Right atrium auricular region (tissue), 2 donors: ENCODE measurements around the gene ZNF407. TPM values are rescaled to one million over a fixed set of nuclear protein-coding genes. Genes with fewer than 3 reads are reported as not detected.

Experiments
- DNase-seq: peaks from one replicate; pipeline ENCODE4 v3.0.0-alpha.2; 2019; ENCODE audit warnings: low spot score
- H3K27ac ChIP-seq, 2 donors: fragments of 200-600 bp; sonication (generic); 1 replicate in 1 of 2; 2 replicates in 1 of 2; pipeline ENCODE4 v1.5.1; 2016 to 2019
- H3K27me3 ChIP-seq, 2 donors: fragments of 200-600 bp; sonication (generic); one replicate each; pipeline versions ENCODE4 v1.5.1 to v1.6.0; 2017 to 2019
- H3K36me3 ChIP-seq: fragments of 200-600 bp; sonication (generic); one replicate; pipeline ENCODE4 v1.5.1; 2016
- H3K4me1 ChIP-seq, 2 donors: fragments of 200-600 bp; sonication (generic); one replicate each; pipeline versions ENCODE4 v1.5.1 to v1.6.0; 2017 to 2019
- H3K4me3 ChIP-seq, 2 donors: fragments of 200-600 bp; sonication (generic); 1 replicate in 1 of 2; 2 replicates in 1 of 2; pipeline ENCODE4 v1.5.1; 2017 to 2019; ENCODE audit warnings: mild to moderate bottlenecking in 1 of 2, moderate library complexity in 1 of 2
- H3K9me3 ChIP-seq, 2 donors: fragments of 200-600 bp; sonication (generic); one replicate each; pipeline ENCODE4 v1.5.1; 2019
- total RNA-seq, 2 donors: library from RNA; depleted of rRNA; stranded (reverse); fragments of >200 nt; gene quantifications; one replicate each; pipeline ENCODE4 v1.1.0, GENCODE V29; 2016
- TF ChIP-seq, protein P1 (sequence below), 2 donors: fragments of 200-600 bp; sonication (generic); IDR thresholded peaks; one replicate each; pipeline ENCODE4 v1.5.1; 2019; ENCODE audit warnings: antibody characterized with exemption in 2 of 2

Gene ZNF407
- total RNA-seq, 2 donors from 2014 or later = 7.8 to 8.7 TPM

DNA sequence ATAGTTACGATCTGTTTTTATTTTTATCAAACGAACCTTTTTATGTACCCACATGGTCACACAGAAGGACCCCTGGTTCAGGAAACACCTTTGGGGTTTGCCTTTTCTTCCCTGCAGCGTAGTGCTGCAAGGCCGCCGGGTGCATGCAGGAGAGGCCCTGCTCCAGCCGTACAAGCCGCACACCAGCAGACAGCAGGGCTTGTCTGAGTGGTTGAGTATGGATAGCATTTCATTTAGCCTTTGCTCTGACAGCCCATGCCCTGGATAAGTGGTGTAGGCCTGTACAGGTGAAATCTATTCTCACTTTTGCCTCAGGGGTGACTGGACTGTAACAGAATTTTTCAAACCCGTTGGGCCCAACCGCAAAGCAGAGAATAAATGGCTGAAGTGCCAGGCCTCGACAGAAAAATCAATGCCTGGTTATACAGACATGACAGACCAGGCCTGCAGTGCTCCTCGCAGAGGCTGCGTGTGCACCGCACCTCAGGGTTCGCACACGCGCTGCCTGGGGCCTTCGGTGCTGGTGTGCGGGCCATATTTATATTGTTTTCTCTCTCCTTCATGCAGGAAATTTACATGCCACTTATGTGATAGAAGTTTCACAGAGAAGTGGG lies 279.1 kb downstream of the ZNF407 start:
- H3K4me3 ChIP-seq = no peak overlapping the region
- H3K9me3 ChIP-seq = no peaks in the 10 kb centered on the region
- peaks cover 8% of the 10 kb centered on the region for H3K36me3 ChIP-seq
- no peaks in the 10 kb centered on the region for H3K4me1 ChIP-seq
- H3K27me3 ChIP-seq = no peaks in the 10 kb centered on the region
- TF ChIP-seq, protein P1, sequence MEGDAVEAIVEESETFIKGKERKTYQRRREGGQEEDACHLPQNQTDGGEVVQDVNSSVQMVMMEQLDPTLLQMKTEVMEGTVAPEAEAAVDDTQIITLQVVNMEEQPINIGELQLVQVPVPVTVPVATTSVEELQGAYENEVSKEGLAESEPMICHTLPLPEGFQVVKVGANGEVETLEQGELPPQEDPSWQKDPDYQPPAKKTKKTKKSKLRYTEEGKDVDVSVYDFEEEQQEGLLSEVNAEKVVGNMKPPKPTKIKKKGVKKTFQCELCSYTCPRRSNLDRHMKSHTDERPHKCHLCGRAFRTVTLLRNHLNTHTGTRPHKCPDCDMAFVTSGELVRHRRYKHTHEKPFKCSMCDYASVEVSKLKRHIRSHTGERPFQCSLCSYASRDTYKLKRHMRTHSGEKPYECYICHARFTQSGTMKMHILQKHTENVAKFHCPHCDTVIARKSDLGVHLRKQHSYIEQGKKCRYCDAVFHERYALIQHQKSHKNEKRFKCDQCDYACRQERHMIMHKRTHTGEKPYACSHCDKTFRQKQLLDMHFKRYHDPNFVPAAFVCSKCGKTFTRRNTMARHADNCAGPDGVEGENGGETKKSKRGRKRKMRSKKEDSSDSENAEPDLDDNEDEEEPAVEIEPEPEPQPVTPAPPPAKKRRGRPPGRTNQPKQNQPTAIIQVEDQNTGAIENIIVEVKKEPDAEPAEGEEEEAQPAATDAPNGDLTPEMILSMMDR (IDR thresholded peaks at IDR 0.05) = no peak
- no peak for DNase-seq
- no peak overlapping the region for H3K27ac ChIP-seq

- H3K36me3 ChIP-seq = peaks cover 17% of the 10 kb centered on the region
- H3K4me3 ChIP-seq = no peak overlapping the region
- H3K9me3 ChIP-seq = no peaks in the 10 kb centered on the region
- H3K4me1 ChIP-seq = no peaks in the 10 kb centered on the region
- TF ChIP-seq, protein P1 (IDR thresholded peaks at IDR 0.05) = no peak
- no peaks in the 10 kb centered on the region for H3K27me3 ChIP-seq
- no peak overlapping the region for H3K27ac ChIP-seq
- DNase-seq = no peak
Observed at GRCh38 chr18:74878267-74878666, 280.6 kb downstream of the ZNF407 start.

DNA sequence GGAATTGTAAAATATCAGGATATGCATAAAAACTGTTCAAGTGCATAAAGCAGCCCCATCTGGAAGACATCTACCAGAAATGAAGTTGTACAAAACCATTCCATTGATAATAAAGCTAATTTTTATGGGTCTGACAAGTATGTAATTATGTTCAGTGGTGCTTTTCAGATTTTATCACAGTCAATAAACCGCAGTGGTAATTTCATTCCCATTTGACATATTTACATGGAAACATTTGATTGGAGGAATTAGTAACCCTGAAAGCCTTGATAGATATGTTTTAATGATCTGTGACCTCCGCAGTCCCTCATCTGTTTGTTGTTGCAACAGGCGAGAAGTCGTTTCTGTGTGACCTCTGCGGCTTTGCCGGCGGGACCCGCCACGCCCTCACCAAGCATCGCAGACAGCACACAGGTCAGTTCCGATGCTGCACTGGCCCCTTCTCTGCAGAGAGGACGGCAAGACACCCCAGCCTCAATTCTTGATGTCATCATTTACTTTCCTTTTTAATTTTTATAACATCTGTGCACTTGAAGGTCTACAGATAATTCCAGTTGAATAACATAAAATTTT lies 283.1 kb downstream of the ZNF407 start:
- Histone ChIP-seq H3K4me3 (no peak overlapping the region), H3K36me3 (peaks cover 19% of the 10 kb centered on the region), H3K27ac (no peak overlapping the region), H3K27me3 (no peaks in the 10 kb centered on the region), H3K9me3 (no peaks in the 10 kb centered on the region), H3K4me1 (no peaks in the 10 kb centered on the region)
- no peak for DNase-seq
- TF ChIP-seq, protein P1 (IDR thresholded peaks at IDR 0.05) = no peak

GRCh38 chr18:74892066-74892627 lies 294.5 kb downstream of the ZNF407 start:
- no peaks in the 10 kb centered on the region for H3K27me3 ChIP-seq
- TF ChIP-seq, protein P1 (IDR thresholded peaks at IDR 0.05) = no peak
- H3K27ac ChIP-seq = peak overlapping the region; percentile 20 to 58
- no peaks in the 10 kb centered on the region for H3K9me3 ChIP-seq
- no peak for DNase-seq
- H3K4me3 ChIP-seq = no peak overlapping the region
- H3K36me3 ChIP-seq = no peaks in the 10 kb centered on the region
- H3K4me1 ChIP-seq = no peaks in the 10 kb centered on the region

- no peaks in the 10 kb centered on the region for H3K4me1 ChIP-seq
- H3K27me3 ChIP-seq = no peaks in the 10 kb centered on the region
- no peak for DNase-seq
- no peaks in the 10 kb centered on the region for H3K9me3 ChIP-seq
- no peak overlapping the region for H3K27ac ChIP-seq
- H3K36me3 ChIP-seq = no peaks in the 10 kb centered on the region
- TF ChIP-seq, protein P1 (IDR thresholded peaks at IDR 0.05) = no peak
- no peak overlapping the region for H3K4me3 ChIP-seq
Observed at GRCh38 chr18:74895686-74896085, 298.0 kb downstream of the ZNF407 start.
